Mucosa of descending colon (tissue), 3 donors: Measurements from ENCODE around the gene ABCC11. TPM values are rescaled to one million over a fixed set of nuclear protein-coding genes. Genes with fewer than 3 reads are reported as not detected.
"Not testable (repeated sequence)": the region's sequence is repeated elsewhere in the genome, so short reads cannot be mapped to it uniquely, and the experiment has no call there.

Experiments used
- ATAC-seq: fragments of 200-7000 bp; cut with Tn5 transposase; one replicate; pipeline ENCODE4 v1.9.1; 2020; ENCODE audit warnings: mild to moderate bottlenecking, moderate library complexity
- DNase-seq, 3 donors: peaks; one replicate each; pipeline ENCODE4 v3.0.0-alpha.2; 2020
- H3K36me3 ChIP-seq: fragments of 200-600 bp; one replicate; pipeline ENCODE4 v1.8.0; 2021; ENCODE audit warnings: low read depth, mild to moderate bottlenecking
- H3K4me1 ChIP-seq: fragments of 200-600 bp; one replicate; pipeline ENCODE4 v1.8.0; 2021; ENCODE audit warnings: low read depth, mild to moderate bottlenecking
- H3K4me3 ChIP-seq: fragments of 200-600 bp; one replicate; pipeline ENCODE4 v1.8.0; 2021; ENCODE audit warnings: mild to moderate bottlenecking
- H3K9me3 ChIP-seq: fragments of 200-600 bp; one replicate; pipeline ENCODE4 v1.8.0; 2021; ENCODE audit warnings: mild to moderate bottlenecking
- CTCF ChIP-seq: fragments of 200-600 bp; IDR thresholded peaks from one replicate; pipeline ENCODE4 v1.8.0; 2022; ENCODE audit warnings: antibody characterized with exemption, mild to moderate bottlenecking
- intact Hi-C, 2 donors: fragments of 100-400 bp; cut with DNase I in 1 of 2; cut with micrococcal nuclease in 1 of 2; formaldehyde crosslinking; loops; one replicate each; pipeline versions ENCODE4 v1.11.0 to v1.11.1; 2022; cut with DNase I, micrococcal nuclease
- total RNA-seq, 3 donors: library from RNA; stranded (reverse); fragmentation: NEBNext Ultra II Directional in 2 of 3; extraction: Animal tissue kit (Norgen Biotek cat#: 25700) in 2 of 3; gene quantifications; one replicate each; pipeline versions ENCODE4 v1.2.1 to v1.2.4, GENCODE V29; 2021 to 2023
- donor health status: DM: no; HTN: no; CAD: no; lungs with moderate emphysema.
- donor health status: DM: no; HTN: no; CAD: no.
- donor health status: DM: no; HTN: yes; CAD: no.

The ABCC11 gene
- total RNA-seq, 3 donors from 2014 or later = 0.32 to 0.35 (median 0.34) TPM

DNA sequence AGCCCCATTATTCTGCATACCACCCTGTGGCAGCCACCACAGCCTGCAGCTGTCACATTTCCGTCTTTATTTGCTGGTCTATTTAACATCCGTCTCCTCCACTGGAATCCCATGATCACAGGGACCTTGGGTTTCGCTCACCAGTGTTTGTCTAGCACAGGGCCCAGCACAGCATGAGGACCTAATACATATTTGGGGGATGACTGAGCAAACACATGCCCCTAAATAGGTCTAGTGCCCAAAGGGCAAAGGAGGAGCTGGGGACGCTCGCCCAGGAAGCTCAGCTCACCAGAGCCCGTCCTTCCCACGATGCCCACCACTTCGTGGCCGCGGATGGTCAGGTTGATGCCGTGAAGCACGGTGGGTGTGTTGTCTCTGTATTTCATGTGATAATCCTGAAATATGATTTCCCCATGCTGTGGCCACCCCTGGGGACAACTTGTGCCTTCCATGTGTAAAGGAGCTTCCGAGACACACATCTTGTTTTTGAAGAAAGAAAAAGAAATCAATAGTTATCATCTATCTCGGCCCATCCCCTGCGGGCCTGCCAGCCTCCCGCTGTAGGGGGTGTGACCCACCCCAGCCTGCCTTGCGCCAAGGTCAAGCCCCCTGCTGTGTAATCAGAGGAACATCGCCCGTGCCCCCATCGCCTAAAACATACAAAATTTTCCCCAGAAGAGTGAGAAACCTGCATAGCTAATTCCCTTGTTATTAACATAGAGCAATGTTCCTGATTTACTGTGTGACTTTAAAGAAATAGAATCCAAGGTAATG, 70.5 kb downstream of the ABCC11 start:
- DNase-seq = no peak
- no peak for TF ChIP-seq CTCF
- no peaks in the 10 kb centered on the region for H3K4me1 ChIP-seq
- no peak overlapping the region for H3K4me3 ChIP-seq
- intact Hi-C loops = no loop called here
- no peaks in the 10 kb centered on the region for H3K9me3 ChIP-seq
- H3K36me3 ChIP-seq = no peaks in the 10 kb centered on the region
- ATAC-seq = no peak

DNA sequence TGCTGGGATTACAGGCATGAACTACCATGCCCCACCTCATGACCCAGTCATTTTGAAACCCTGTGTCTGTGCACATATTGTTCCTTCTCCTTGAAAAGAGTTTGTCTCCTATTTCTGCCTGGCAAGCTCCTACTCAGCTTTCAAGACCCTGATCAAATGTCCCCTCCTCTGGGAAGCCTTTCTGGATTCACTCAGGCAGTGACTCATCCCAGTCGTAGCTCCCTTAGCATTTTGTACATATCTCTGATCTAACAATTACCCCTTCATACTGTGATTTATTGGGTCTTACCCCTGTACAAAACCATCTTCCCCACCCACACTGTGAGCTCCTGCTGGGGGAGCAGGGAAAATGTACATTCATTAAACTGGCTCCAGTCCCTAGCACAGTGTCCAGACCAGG, 73.5 kb downstream of the ABCC11 start:
- Histone ChIP-seq H3K4me3 (no peak overlapping the region), H3K9me3 (no peaks in the 10 kb centered on the region), H3K36me3 (no peaks in the 10 kb centered on the region), H3K4me1 (no peaks in the 10 kb centered on the region)
- no peak for DNase-seq
- no peak for TF ChIP-seq CTCF
- intact Hi-C loops = no loop called here
- no peak for ATAC-seq

DNA sequence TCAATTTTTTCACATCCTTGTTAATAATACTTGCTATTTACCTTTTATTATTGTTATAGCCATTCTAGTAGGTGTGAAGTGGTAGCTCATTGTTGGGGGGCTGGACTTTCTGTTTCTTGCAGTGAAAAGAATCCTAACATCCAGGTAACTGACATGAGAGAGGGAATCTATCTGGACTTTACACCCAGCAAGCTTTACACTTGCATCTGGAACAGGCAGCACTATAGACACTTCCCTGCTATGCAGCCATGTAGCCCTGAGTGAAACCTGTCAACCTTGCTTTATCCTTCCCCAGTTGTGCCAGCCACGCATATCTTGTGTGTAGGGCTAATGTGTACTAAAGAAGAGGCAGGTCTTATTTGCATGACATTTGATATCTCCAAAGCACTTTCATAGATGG, 74.7 kb downstream of the ABCC11 start:
- no peak for ATAC-seq
- TF ChIP-seq CTCF = no peak
- DNase-seq = no peak

DNA sequence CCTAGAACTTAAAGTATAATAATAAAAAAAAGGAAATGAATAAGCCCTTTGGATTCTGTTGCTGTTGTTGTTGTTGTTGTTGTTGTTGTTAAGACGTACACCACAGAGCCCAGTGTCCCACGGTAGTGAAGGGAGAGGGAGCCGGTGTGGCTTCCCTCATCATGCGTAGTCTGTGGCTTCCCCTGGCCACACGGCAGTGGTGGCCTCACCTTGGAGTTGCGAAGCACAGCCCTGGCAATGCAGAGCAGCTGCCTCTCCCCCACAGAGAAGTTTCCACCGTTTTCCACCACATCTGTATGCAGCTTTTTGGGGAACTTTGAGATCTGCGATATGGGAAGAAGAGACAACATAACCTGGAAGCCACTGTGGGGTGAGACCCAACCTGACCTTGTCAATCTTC, 77.4 kb downstream of the ABCC11 start:
- ATAC-seq (no peak), DNase-seq (no peak)
- no peak for TF ChIP-seq CTCF
- H3K9me3 ChIP-seq = no peaks in the 10 kb centered on the region
- H3K4me1 ChIP-seq = no peaks in the 10 kb centered on the region
- intact Hi-C loops = no loop called here
- H3K4me3 ChIP-seq = no peak overlapping the region
- H3K36me3 ChIP-seq = no peaks in the 10 kb centered on the region

More for the DNA sequence above, 74.7 kb downstream of the ABCC11 start:
- intact Hi-C loops = no loop called here
- no peaks in the 10 kb centered on the region for H3K36me3 ChIP-seq
- H3K9me3 ChIP-seq = no peaks in the 10 kb centered on the region
- H3K4me3 ChIP-seq = no peak overlapping the region
- no peaks in the 10 kb centered on the region for H3K4me1 ChIP-seq

DNA sequence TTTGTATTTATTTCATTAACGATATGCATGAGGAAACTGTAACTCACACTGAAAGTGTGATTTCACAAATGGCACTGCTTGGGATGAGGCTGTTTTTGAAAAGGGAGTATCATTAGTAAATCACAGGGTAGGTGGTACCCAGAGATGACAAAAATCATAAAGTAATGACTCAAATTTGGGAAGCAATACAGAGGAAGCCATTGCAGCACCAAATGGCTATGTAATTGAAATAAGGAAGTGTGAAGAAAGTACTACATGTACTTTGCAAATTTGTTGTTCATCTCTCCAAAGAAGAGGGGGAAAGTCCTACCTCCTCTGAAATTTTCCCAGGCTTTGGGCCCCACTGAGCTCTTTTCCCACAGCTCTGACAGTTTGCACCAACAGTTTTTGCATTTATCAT, 79.3 kb downstream of the ABCC11 start:
- ATAC-seq = no peak
- TF ChIP-seq CTCF = no peak
- H3K4me3 ChIP-seq = no peak overlapping the region
- DNase-seq = no peak
- H3K4me1 ChIP-seq = no peaks in the 10 kb centered on the region
- no peaks in the 10 kb centered on the region for H3K36me3 ChIP-seq
- no peaks in the 10 kb centered on the region for H3K9me3 ChIP-seq
- intact Hi-C loops = no loop called here

- ATAC-seq = not testable (repeated sequence)
Observed at GRCh38 chr16:48166617-48167016, 80.7 kb downstream of the ABCC11 start.

More at GRCh38 chr16:48166617-48167016, 80.7 kb downstream of the ABCC11 start:
- H3K9me3 ChIP-seq, DNase-seq, H3K4me1 ChIP-seq, H3K36me3 ChIP-seq, H3K4me3 ChIP-seq, intact Hi-C loops: not testable (repeated sequence)
